Stimulated activated CD4-positive, alpha-beta T cell treated with anti-CD3 and anti-CD28 coated beads, Interleukin-12 subunit alpha, Interleukin-12 subunit beta, amount 100 ng/mL, for 48 hours (primary cell): ENCODE results near the gene NCF4.

Experiments
- DNase-seq, 3 donors: peaks; one replicate each; pipeline ENCODE4 v3.0.0-alpha.2; 2020; ENCODE audit warnings: low read depth in 2 of 3, low spot score in 1 of 3

The NCF4 gene

GRCh38 chr22:36860821-36861659 lies at the start of gene NCF4:
Gene NCF4 (plus strand): TSS chr22:36861006. CDS start chr22:36861172, 166 bp downstream.
- DNase-seq, result peak; percentile 13 to 39 (median 39)

GRCh38 chr22:36811094-36811800 lies 49.6 kb upstream of the NCF4 start:
- no peak for DNase-seq

- no peak for DNase-seq
Measured at GRCh38 chr22:36814801-36815200, 46.0 kb upstream of the NCF4 start.

- DNase-seq, result no peak
Measured at GRCh38 chr22:36815558-36816338, 45.1 kb upstream of the NCF4 start.

- no peak for DNase-seq
Measured at GRCh38 chr22:36816339-36816635, 44.5 kb upstream of the NCF4 start.

- no peak for DNase-seq
Measured at GRCh38 chr22:36816636-36817524, 43.9 kb upstream of the NCF4 start, which contains the start of gene PVALB. Gene PVALB (minus strand): TSS chr22:36817035. CDS start chr22:36817005, 30 bp downstream.

DNA sequence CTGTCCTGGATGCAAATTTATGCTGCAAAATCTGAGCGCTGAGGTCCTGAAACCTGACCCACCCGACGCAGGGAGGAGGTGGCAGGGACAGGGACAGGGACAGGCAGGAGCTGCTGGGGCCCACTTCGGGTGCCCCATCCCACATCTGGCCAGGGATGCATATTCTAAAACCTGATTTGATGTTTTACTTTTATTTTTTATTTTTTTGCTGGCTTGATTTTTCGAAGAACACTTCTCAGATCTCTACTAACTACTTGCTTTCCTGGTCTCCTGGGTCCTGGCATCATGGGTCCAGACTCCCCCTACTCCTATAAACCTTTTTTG lies 43.3 kb upstream of the NCF4 start:
- no peak for DNase-seq

GRCh38 chr22:36818010-36818642 lies 42.7 kb upstream of the NCF4 start:
- DNase-seq, result no peak

- DNase-seq, result no peak
Measured at GRCh38 chr22:36819112-36819511, 41.7 kb upstream of the NCF4 start.

GRCh38 chr22:36822581-36822980 lies 38.2 kb upstream of the NCF4 start:
- no peak for DNase-seq

- DNase-seq, result no peak
Measured at GRCh38 chr22:36823186-36823839, 37.5 kb upstream of the NCF4 start.

- no peak for DNase-seq
Measured at GRCh38 chr22:36824655-36825054, 36.2 kb upstream of the NCF4 start.

- no peak for DNase-seq
Measured at GRCh38 chr22:36826262-36826661, 34.5 kb upstream of the NCF4 start.

DNA sequence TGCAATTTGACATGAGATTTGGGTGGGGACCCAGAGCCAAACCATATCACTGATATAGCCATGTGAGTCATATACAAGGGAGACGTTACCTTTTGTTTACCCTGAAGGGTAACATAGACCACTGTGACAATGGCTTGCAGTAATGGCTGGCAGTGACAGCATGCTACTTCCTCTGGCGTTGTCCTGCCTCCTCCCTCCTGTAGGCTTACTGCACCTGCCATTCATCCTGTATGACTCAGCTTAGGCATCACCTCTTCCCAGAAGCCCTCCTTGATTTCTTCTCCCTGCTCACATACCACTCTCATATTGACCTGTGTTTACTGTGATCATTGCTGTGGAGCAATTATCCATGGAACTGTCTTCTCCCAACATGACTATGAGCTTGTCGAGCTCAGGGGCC lies 32.0 kb upstream of the NCF4 start:
- DNase-seq, result peak in 1 of 3 donors; percentile 8

DNA sequence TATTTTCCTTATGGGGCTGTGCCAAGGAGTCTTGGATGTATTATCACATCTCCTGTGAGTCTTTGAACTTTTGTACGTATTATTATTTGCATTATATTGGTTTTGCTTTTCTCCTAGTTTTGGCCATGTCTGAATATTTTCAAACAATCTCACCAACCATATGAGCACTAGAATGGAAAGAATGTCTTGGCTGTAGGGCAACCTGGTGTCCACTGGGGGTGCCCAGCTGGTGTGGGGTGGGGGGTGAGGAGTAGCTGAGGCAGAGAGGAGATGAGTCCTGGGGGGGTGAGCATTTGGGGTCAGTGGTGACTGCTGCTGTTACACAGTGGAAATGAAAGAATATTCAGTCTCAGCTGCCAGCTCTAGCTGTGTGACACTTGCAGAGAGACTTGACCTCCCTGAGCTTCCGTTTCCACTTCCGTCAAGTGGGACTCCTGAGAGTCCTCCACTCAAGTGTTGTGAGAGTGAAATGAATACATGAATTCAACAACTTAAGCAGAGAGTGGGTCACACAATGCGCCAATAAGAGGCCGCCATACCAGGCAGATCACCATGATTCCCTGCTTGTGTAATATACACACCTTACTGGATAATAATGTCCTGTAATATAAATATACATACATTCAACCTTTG lies 31.3 kb upstream of the NCF4 start:
- DNase-seq, result no peak

GRCh38 chr22:36830601-36831000 lies 30.2 kb upstream of the NCF4 start:
- DNase-seq, result no peak

DNA sequence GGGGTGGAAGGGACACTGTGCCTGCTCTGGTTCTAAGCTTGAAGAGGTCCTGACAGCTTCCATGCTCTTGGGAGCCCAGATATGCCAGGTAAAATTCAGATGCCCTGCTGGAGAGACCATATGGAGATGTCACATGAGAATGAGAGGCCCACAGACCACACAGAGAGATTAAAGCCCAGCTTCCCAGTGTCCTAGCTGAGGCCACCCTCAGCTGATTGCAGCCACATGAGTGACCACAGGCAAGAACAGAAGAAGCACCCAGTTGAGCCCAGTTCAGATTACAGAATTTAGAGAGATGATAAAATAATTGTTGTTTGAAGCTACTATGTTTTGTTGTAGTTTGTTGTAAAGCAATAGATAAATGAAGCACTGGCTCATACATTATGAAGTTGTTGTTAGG lies 29.6 kb upstream of the NCF4 start:
- no peak for DNase-seq

DNA sequence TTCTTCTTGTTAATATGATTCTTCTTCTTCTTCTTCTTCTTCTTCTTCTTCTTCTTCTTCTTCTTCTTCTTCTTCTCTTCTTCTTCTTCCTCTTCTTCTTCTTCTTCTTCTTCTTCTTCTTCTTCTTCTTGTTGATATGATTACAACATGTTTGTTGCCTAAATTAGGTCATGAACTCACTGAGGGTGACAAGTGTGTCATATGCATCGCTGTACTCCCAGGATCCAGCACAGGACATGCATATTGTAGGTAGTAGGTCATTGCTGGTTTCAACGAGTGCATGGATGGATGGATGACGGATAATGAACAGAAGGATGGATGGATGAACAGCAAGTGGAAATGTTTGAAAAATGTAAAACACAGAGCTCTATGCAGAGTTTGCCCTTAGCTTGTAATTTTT lies 29.1 kb upstream of the NCF4 start:
- no peak for DNase-seq

DNA sequence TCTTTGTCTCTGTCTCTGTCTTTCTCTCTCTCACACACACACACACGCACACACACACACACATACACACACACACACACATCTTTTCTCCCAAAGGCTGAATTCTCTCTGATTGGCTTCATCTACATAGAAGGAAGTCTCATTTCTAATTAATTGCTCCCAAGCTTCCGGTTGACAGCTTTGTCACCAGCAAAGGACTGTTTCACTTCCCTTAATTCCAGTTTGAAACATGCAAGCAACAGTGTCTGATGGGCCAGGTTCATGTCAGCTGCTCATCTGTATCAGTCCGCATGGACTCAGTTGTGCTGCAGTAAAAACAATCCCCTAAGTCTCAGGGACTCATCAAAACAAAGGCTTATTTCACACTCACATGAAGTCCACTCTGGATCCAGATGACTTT lies 27.7 kb upstream of the NCF4 start:
- DNase-seq, result no peak

DNA sequence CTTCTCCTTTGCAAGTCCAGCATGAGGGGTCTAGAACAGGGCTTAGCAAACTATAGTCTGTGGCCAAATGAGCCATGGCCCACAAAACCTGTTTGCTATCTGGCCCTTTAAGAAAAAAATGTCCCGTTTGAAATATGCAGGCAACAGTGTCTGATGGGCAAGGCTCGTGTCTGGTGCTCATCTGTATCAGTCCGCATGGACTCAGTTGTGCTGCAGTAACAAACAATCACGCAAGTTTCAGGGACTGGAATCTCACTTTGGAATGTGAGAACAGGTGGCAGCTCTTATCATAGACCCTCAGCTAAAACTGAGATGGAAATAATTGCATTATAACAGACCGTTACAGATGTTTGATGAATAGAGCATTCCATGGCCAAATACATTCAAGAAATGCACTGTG lies 24.9 kb upstream of the NCF4 start:
- DNase-seq, result no peak
